Activated CD4-positive, alpha-beta T cell treated with anti-CD3 and anti-CD28 coated beads, Interleukin-2, amount 50 U/mL, for 48 hours (primary cell): Measurements from ENCODE around the gene ANLN.
A peak's percentile ranks its signal among the peaks of the same experiment; 100 is the strongest.
"Not testable (repeated sequence)": the region's sequence is repeated elsewhere in the genome, so short reads cannot be mapped to it uniquely, and the experiment has no call there.

Experiments used
- DNase-seq, 2 experiments: peaks; one replicate each; pipeline ENCODE4 v3.0.0-alpha.2; 2020

Gene ANLN

DNA sequence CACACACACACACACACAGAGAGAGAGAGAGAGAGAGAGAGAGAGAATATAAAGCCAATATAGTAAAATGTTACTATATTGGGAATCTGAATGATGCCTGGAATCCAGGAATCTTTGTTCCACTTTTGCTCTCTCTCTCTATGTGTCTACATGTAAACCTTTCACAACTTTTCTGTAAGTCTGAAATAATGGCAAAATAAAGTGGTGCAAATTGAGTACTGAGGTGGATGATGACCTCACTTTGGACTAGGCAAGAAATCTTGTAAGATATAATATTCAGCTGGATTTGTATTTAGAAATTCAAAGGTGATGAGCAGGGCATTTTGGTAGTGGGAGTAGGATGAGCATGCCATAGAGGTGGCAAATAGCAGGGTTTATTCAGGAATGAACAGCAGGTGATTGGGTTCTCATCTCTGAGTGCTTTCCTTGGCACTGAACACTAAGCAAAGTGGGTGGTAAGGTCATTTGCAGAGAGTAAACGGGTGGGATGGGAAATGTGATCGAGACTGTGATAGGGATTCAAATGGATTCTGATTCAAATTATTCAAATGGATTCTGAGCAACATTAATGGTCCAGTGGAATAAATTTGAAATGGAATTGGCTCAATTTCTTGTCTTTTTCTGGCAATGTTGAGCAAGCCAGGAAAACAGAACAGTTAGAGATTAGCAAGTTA lies 9.7 kb upstream of the ANLN start:
- DNase-seq, result no peak

- DNase-seq, result no peak
Measured at GRCh38 chr7:36381056-36381455, 8.6 kb upstream of the ANLN start.

- not testable (repeated sequence) for DNase-seq
Measured at GRCh38 chr7:36383284-36383683, 6.4 kb upstream of the ANLN start.

- DNase-seq, result not testable (repeated sequence)
Measured at GRCh38 chr7:36385646-36386045, 4.0 kb upstream of the ANLN start.

GRCh38 chr7:36387435-36388231 lies 2.0 kb upstream of the ANLN start:
- DNase-seq, result no peak

DNA sequence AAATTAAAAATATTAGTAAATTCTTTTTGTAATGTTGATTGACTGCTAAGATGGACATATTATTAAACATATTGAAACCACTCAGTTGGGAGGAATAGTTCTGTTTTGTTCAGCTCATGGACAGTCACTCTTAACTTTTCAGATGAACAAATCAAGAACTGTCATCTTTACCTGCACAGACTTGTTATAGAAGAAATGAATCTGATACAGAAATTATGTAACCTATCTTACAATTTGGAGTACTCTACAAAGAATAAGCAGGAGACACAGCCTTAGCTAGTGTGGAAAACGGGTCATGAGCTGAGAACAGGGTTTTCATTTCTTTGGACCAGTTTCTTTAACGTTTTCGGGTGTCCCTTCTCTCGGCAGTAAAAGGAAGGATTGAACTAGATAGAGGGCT lies 1.2 kb upstream of the ANLN start:
- no peak for DNase-seq

DNA sequence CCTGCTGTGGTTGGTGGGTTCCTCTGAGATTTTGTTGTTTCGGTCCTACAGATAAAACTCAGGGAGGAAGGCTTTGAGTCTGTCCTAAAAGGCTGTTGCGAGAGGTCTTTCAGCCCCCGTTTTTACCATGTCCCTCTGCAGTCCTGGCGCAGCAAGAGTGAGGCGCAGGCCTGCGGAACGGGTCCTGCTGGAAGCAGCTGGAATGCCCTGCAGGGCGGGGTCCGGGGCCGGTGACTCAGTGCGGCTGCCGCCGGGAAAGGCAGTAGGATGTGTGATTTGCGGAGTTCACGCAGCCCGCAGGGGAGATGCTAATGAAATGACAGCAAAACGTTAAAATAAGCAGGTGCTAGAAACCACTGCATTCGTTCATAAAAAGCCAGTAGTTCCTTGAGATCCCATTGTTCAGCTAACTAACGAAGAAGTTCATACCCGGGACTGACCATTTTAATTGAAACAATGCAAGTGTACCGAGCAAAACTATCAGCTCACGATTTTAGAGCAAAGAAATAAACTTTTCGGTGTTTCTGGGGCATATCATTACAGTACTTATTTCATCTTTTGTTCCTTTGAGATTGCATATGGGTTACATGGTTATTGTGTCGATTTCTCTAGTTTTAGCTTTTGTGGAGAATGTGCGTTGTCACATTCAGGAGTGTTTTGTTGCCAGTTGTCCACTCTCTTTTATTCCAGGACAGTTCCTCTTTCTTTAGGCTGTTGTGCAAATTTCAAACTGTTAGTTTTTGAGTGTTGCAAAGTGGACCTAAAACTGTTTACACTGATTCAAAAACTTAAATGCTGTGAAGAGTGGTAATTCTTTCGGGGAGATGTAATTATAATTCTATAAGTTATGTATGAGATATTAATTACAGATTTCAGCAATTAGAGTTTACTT lies 783 bp downstream of the ANLN start:
- peak; percentile 76 to 83 for DNase-seq

GRCh38 chr7:36391436-36392198 lies 2.0 kb downstream of the ANLN start:
- DNase-seq, result no peak

DNA sequence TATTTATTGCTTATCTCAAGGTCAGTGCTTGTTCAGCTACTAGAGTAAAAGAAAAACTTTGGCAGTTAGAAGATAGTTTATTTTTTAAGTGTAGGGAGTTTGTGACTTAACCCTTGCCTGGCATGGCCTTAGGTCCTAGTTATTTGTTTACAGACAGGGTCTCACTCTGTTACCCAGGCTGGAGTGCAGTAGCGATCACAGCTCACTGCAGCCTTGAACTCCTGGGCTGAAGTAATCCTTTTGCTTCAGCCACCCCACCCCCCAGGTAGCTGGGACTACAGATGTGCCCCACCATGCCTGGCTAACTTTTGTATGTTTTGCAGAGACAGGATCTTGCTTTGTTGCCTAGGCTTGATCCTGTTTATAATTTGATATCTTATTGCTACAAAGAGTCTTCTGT lies 4.2 kb downstream of the ANLN start:
- no peak for DNase-seq

- DNase-seq, result no peak
Measured at GRCh38 chr7:36395171-36395894, 5.7 kb downstream of the ANLN start.

- DNase-seq, result no peak
Measured at GRCh38 chr7:36396150-36396549, 6.5 kb downstream of the ANLN start.

GRCh38 chr7:36400036-36400435 lies 10.4 kb downstream of the ANLN start:
- no peak for DNase-seq

- DNase-seq, result no peak
Measured at GRCh38 chr7:36400606-36401005, 10.9 kb downstream of the ANLN start.

DNA sequence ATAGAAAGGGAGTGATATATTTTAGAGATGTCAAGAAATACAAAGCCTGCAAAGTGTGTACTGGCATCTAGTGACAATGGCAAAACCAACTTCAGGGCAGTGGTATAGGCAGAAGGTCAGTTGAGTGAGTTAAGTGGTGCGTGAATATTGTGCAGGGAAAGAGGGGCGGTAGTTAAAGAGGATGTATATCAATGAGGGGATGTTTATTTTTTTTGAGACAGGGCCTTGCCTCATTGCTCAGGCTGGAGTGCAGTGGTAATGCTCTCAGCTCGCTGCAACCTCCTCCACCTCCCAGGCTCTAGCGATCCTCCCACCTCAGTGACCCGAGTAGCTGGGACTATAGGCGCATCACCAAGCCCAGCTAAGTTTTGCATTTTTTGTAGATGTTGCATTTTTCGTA lies 13.8 kb downstream of the ANLN start:
- no peak for DNase-seq

DNA sequence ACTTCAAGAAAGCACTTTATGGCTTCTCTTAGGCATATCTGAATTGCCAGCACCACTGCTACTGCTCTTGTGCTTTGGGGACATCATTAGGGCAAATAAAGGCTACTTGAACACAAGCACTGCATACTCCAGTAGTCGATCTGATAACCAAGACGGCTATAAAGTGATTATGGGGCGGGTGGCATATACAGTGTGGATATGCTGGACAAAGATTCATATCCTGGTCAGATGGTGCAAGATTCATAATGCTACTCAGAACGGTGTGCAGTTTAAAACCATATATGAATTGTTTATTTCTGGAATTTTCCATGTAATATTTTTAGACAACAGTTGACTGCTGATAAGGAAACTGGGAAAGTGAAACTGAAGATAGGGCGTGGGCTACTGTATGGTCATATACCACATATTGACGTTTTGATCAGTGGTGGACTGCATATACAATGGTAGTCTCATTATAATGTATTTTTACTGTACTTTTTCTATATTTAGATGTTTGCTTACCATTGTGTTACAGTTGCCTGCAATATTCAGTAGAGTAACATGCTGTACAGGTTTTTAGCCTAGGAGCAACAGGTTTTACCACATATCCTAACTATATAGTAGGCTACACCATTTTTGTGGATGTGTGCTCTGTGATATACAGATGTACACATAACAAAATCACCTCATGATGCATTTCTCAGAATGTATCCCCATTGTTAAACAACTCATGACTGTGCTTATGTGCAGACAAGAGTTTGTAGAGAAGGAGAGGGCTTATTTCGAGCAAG lies 15.2 kb downstream of the ANLN start:
- no peak for DNase-seq

DNA sequence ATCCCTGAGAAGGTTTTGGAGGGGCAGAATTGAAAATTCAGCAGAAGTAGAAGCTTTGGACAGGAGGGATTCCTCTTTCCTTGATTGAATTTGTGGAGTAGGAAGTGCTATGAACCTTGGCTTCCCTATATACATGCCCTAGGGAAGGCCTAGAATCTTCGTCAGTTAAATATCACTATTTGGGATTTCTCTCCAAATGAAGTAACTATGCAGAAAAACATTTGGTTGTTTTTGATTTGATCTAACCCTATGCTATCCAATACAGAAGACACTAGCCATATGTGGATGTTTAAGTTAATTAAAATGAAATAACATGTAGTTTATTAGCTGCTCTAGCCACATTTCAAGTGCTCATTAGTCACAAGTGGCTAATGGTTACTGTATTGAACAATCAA lies 15.7 kb downstream of the ANLN start:
- no peak for DNase-seq

DNA sequence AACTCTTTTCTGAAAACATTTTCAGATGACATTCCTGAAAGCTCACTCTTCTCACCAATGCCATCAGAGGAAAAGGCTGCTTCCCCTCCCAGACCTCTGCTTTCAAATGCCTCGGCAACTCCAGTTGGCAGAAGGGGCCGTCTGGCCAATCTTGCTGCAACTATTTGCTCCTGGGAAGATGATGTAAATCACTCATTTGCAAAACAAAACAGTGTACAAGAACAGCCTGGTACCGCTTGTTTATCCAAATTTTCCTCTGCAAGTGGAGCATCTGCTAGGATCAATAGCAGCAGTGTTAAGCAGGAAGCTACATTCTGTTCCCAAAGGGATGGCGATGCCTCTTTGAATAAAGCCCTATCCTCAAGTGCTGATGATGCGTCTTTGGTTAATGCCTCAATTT lies 16.5 kb downstream of the ANLN start:
- no peak for DNase-seq

DNA sequence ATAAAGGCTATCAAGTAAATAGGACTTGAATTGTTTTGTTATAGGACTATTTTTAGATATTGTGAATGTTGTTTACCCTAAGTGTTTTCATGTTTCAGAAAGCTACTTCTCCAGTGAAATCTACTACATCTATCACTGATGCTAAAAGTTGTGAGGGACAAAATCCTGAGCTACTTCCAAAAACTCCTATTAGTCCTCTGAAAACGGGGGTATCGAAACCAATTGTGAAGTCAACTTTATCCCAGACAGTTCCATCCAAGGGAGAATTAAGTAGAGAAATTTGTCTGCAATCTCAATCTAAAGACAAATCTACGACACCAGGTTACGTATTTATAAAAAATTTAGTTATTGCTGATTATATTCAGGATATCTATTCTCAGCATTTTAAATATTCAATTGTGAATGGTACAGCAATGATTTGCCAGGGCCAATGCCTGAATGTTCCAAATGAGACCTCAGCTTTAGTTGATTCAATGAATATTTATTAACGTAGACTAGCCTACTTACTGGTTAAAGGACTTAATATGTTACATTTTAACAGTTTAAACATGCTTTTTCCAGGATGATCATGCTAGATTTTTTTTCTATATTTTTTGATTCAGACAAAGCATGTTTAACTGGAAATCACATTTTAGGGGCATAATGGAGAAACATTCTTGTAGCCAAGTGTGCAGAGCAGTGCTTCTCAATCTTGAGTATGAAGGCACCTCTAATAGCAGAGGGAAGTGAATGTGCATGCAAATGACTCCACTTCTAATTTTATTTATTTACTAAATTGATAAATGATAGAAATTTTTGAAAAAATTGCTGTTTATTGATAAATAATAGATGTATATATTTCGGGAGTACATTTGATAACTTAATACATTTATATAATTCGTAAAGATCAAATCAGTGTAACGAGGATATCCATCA lies 18.2 kb downstream of the ANLN start:
- no peak for DNase-seq

GRCh38 chr7:36408589-36408988 lies 18.9 kb downstream of the ANLN start:
- no peak for DNase-seq

- no peak for DNase-seq
Measured at GRCh38 chr7:36409180-36409579, 19.5 kb downstream of the ANLN start.
